GM12872 (cell line): ENCODE results near the gene DNAJC9.

Experiments
- TF ChIP-seq, protein P1 (sequence below): IDR thresholded peaks from 3 replicates; pipeline ENCODE4 v1.5.1; 2011; ENCODE audit warnings: low read depth, mild to moderate bottlenecking, low read length, moderate library complexity; ENCODE audit not compliant: insufficient read depth

Gene DNAJC9

GRCh38 chr10:73206385-73206784, 40.7 kb downstream of the DNAJC9 start:
- TF ChIP-seq, protein P1, sequence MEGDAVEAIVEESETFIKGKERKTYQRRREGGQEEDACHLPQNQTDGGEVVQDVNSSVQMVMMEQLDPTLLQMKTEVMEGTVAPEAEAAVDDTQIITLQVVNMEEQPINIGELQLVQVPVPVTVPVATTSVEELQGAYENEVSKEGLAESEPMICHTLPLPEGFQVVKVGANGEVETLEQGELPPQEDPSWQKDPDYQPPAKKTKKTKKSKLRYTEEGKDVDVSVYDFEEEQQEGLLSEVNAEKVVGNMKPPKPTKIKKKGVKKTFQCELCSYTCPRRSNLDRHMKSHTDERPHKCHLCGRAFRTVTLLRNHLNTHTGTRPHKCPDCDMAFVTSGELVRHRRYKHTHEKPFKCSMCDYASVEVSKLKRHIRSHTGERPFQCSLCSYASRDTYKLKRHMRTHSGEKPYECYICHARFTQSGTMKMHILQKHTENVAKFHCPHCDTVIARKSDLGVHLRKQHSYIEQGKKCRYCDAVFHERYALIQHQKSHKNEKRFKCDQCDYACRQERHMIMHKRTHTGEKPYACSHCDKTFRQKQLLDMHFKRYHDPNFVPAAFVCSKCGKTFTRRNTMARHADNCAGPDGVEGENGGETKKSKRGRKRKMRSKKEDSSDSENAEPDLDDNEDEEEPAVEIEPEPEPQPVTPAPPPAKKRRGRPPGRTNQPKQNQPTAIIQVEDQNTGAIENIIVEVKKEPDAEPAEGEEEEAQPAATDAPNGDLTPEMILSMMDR: no peak

DNA sequence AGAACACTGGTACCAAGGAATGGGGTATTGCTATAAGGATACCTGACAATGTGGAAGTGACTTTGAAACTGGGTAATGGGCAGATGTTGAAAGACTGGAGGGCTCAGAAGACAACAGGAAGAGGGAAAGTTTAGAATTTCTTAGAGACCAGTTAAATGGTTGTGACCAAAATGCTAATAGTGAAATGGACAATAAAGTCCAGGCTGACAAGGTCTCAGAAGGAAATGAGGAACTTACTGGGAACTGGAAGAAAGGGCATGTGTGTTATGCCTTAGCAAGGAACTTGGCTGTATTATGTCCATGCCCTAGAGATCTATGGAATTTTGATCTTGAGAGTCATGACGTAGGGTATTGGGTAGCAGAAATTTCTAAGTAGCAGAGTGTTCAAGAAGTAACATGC, 41.2 kb downstream of the DNAJC9 start:
- TF ChIP-seq, protein P1: no peak

DNA sequence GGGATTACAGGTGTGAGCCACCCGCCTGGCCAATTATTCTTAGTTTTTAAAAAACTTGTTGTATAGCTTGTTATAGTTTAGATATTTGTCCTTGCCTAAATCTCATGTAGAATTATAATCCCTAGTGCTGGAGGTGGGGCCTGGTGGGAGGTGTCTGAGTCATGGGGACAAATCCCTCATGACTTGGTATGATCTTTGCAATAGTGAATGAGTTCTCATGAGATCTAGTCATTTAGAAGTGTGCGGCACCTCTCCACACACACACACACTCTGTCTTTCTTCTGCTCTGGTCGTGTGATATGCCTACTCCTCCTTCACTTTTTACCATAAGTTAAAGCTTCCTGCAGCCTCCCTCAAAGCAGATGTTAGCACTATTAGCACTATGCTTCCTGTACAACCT, 42.0 kb downstream of the DNAJC9 start:
- TF ChIP-seq, protein P1: no peak
